Upper lobe of left lung (tissue), 4 donors: ENCODE results near the gene OPCML.

Source experiments
- POLR2AphosphoS5 ChIP-seq, 2 donors: sonication (generic); formaldehyde crosslinking; IDR thresholded peaks; one replicate each; pipeline ENCODE4 v1.5.1; 2017; ENCODE audit warnings: antibody characterized with exemption in 2 of 2
- TF ChIP-seq, protein P1 (sequence below), 6 experiments: fragments of 450-650 bp in 4 of 6; fragments of 200-600 bp in 2 of 6; sonication (generic) in 2 of 6; IDR thresholded peaks; one replicate each; pipeline ENCODE4 v1.5.1; 2016 to 2019; ENCODE audit warnings: antibody characterized with exemption in 6 of 6

DNA sequence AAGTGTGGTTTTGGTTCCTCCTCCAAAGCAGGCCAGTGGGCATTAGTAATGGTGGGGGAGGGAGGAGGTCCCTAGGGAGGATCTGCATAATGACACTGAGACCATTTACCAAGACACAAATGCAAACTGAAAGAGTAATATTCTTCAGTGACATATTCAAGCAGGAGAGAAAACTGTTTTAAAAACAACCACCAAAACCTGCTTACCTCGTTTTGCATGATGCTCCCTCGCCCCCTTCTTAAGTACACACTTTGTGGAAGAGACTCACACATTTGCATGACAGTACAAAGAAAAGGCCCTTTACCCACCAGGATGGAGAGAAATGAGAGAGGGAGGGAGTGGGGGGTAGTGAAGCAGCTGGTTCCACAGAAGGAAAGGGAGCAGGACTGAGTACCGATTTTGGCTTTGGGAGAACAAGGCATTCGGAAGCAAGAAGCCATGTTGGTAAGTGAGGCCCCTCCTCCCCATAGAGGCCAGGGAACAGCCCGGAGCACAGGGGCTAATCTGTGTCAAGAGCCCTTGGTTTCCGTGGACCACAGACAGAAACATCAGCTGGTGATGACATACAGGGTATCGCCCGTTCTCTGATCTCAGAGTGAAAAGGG lies 13.0 kb upstream of the OPCML start:
- TF ChIP-seq, protein P1, sequence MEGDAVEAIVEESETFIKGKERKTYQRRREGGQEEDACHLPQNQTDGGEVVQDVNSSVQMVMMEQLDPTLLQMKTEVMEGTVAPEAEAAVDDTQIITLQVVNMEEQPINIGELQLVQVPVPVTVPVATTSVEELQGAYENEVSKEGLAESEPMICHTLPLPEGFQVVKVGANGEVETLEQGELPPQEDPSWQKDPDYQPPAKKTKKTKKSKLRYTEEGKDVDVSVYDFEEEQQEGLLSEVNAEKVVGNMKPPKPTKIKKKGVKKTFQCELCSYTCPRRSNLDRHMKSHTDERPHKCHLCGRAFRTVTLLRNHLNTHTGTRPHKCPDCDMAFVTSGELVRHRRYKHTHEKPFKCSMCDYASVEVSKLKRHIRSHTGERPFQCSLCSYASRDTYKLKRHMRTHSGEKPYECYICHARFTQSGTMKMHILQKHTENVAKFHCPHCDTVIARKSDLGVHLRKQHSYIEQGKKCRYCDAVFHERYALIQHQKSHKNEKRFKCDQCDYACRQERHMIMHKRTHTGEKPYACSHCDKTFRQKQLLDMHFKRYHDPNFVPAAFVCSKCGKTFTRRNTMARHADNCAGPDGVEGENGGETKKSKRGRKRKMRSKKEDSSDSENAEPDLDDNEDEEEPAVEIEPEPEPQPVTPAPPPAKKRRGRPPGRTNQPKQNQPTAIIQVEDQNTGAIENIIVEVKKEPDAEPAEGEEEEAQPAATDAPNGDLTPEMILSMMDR (IDR thresholded peaks at IDR 0.05): no peak
- TF ChIP-seq POLR2AphosphoS5 (IDR thresholded peaks at IDR 0.05): no peak
